Measurements from ENCODE around the gene CCNL1.
"Not testable (repeated sequence)": the region's sequence is repeated elsewhere in the genome, so short reads cannot be mapped to it uniquely, and the experiment has no call there.

The CCNL1 gene

GRCh38 chr3:157166561-157166960, 6.6 kb upstream of the CCNL1 start:
- no peak overlapping the region for H3K27ac ChIP-seq
- no peak for TF ChIP-seq ZFX (IDR thresholded peaks at IDR 0.05)
- TF ChIP-seq CTCF (conservative IDR thresholded peaks at IDR 0.05) = no peak

DNA sequence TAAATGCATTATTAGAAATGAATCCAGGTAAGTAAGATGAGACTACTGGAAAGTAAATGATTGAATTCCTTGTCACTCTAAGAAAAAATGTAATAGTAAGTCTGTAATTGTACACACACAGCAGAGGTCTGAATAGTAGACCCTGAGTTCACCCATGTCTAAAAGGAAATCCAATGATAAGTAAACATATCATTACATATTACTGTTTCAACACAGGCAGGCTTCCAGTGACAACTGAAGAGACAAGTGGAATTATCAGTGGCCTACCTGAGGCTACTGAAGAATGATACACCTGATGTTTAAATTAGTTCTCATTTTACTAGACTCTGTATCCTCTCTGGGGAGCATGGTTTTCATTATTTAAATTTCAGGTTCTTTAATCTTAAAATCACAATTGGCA, 6.2 kb upstream of the CCNL1 start:
- TF ChIP-seq CTCF (conservative IDR thresholded peaks at IDR 0.05) (no peak), ZFX (IDR thresholded peaks at IDR 0.05) (no peak)
- 0 out of 2 replicates have a peak overlapping the region, but pooled peaks have one; percentile 11 for H3K27ac ChIP-seq

DNA sequence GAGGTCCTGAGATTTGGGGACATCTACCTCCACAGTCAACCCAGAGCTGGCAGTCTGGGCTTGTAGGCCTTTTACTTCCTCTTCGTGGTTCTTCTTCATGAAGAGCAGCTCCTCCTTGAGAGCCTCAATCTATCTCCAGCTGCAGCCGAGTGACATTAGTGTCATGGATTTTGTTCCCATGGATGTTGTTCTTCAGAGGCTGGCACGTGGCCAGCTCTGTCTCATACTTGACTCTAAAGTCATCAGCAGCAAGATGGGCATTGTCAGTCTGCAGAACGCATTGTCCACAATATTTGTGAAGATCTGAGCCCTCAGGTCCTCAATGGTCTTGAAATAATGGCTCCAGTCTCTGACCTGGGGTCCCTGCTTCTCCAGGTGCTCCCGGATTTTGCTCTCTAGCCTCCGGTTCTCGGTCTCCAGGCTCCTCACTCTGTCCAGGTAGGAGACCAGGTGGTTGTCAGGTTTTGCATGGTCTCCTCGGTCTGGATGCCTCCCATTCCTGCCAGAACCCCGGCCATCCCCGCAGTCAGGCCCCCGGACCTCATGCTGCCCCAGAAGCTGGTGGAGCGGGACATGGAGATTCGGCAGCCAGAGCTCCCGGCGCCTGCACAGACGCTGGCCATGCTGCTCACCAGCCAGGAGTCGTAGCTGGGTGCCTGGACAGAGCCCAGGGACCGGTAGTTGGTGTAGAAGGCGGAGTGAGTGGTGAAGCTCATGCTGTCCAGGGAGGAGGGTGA, 3.4 kb upstream of the CCNL1 start:
- no peak overlapping the region for H3K27ac ChIP-seq
- TF ChIP-seq ZFX (IDR thresholded peaks at IDR 0.05) (no peak), CTCF (conservative IDR thresholded peaks at IDR 0.05) (no peak)

DNA sequence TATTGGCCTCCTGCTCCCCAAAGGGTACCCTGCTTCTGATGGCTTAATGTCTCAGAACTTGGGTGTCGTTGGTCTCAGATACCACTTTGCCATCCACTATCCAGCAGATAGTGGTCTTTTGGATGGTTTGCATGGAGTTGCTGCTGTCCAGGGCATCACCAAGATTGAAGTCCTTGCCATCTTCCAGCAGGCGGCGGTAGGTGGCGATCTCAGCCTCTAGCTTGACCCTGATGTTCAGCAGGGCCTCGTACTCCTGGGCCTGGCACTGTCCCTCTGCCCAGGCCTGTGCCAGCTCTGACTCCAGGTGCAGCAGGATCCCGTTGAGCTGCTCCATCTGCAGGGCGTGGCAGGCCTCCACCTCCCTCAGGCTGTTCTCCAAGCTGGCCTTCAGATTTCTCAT, 2.7 kb upstream of the CCNL1 start:
- H3K27ac ChIP-seq = not testable (repeated sequence)
- peak; percentile 54 for TF ChIP-seq CTCF (conservative IDR thresholded peaks at IDR 0.05)

DNA sequence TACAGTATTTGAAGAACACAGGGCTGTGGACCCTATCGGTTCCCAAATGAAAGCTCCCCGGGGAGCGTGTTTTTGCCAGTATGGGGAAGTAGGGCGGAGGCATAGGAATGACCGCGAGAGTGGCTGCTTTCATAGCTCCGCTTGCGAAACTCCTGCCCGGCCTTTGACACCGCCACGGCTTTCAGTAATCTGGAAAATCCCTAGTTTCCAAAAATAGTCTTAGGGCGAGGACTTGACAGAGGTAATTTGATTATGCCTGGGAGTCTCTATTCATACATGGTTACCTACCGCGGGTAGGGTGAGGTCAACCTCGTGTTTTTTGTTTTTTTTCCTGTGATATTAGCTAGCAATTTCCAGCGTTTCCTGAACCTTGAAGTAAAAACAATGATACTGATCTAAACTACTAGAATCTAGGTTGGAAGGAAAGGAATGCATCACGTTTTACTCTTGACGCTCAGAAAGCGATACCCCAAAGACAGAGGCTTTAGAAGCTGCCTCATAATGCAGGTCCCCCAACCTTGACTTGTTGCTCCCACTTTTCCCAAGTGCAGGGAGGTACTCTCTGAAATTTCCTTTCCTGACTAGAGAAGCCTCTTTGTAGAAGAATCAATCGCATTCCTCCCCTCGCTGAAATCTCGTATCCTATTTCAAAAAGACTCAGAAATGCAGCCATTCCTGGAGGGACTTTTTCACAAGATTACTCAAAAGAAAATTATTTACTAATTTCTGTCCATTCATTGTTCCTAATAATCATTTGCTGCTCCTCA, 894 bp upstream of the CCNL1 start:
- no peak for TF ChIP-seq ZFX (IDR thresholded peaks at IDR 0.05)
- TF ChIP-seq CTCF (conservative IDR thresholded peaks at IDR 0.05) = no peak
- H3K27ac ChIP-seq = peak overlapping the region; percentile 99

DNA sequence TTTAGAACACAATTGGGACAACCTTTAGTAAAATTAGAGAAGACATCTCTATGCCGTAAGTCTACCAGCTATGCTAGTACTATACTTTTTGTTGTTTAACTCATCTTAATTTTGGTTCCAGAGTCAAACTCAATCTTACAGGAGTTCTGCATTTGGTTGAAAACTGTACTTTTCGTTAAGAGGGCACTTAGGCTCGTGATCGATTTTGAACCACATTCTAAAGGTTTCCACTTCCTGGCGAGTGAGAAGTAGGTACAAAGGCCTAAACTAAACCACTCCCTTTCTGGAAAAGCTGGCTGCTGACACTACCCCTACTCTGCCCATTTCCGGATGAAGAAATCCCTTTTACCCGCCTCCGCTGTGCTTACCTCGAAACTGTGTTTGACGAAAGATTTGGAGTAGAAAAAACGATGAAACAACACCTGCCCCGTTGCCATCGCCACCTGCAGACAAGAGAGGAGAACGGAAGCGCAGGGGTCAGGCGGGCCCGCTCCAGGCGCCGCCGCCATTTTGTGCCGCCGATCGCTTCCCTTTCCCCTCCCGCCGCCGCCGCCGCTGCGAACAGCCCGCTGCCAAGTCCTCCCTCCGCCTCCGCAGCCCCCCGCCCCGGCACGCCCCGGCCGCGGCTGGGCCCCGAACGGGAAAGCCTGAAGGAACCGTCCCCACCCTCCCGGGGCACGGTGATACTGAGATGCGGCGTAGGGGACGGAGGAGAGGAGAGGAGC, 748 bp downstream of the CCNL1 start:
- peak overlapping the region; percentile 99 for H3K27ac ChIP-seq
- no peak for TF ChIP-seq ZFX (IDR thresholded peaks at IDR 0.05)
- peak; percentile 44 for TF ChIP-seq CTCF (conservative IDR thresholded peaks at IDR 0.05)

DNA sequence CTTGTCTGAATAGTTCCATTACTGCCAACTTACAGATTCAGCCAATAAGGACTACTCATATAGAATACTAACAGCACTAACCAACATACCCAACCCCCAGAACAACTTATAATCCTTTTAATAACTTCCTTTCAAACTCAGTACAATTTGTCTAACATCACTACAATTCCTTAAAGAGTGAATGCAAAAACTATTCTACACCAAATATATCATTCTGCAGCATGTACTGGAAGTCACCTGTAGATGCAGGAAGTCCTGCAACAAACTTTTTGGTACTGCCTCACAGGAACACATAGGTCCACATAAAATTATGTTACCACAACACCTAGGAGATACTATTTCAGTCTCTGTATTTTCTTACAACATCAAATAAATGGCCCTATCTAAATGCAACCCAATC, 2.1 kb downstream of the CCNL1 start:
- H3K27ac ChIP-seq = no peak overlapping the region
- TF ChIP-seq ZFX (IDR thresholded peaks at IDR 0.05) = no peak
- no peak for TF ChIP-seq CTCF (conservative IDR thresholded peaks at IDR 0.05)
